ENCODE measurements around the gene PEX7.
"Not testable (repeated sequence)": the region's sequence is repeated elsewhere in the genome, so short reads cannot be mapped to it uniquely, and the experiment has no call there.

PEX7 gene

GRCh38 chr6:136846477-136846876, 24.1 kb downstream of the PEX7 start:
- DNase-seq = not testable (repeated sequence)

GRCh38 chr6:136849979-136850563, 27.7 kb downstream of the PEX7 start:
- not testable (repeated sequence) for DNase-seq

- DNase-seq = no peak
Observed at GRCh38 chr6:136859430-136859829, 37.0 kb downstream of the PEX7 start.

GRCh38 chr6:136860043-136860442, 37.7 kb downstream of the PEX7 start:
- DNase-seq = no peak

GRCh38 chr6:136862662-136863061, 40.3 kb downstream of the PEX7 start:
- no peak for DNase-seq

GRCh38 chr6:136863752-136864151, 41.4 kb downstream of the PEX7 start:
- no peak for DNase-seq

- no peak for DNase-seq
Observed at GRCh38 chr6:136864676-136865075, 42.3 kb downstream of the PEX7 start.

GRCh38 chr6:136866872-136867416, 44.6 kb downstream of the PEX7 start:
- DNase-seq = no peak

- DNase-seq = no peak
Observed at GRCh38 chr6:136869451-136869850, 47.1 kb downstream of the PEX7 start.

GRCh38 chr6:136873748-136874147, 51.4 kb downstream of the PEX7 start:
- DNase-seq = no peak

- not testable (repeated sequence) for DNase-seq
Observed at GRCh38 chr6:136876469-136876868, 54.1 kb downstream of the PEX7 start.

- DNase-seq = no peak
Observed at GRCh38 chr6:136880748-136881460, 58.5 kb downstream of the PEX7 start.

GRCh38 chr6:136886091-136886490, 63.7 kb downstream of the PEX7 start:
- DNase-seq = no peak

GRCh38 chr6:136887953-136888352, 65.6 kb downstream of the PEX7 start:
- no peak for DNase-seq

- peak; percentile 9 for DNase-seq
Observed at GRCh38 chr6:136889271-136890193, 67.1 kb downstream of the PEX7 start.

- no peak for DNase-seq
Observed at GRCh38 chr6:136890194-136890839, 67.9 kb downstream of the PEX7 start.

GRCh38 chr6:136890986-136891385, 68.6 kb downstream of the PEX7 start:
- DNase-seq = no peak

GRCh38 chr6:136893187-136893586, 70.8 kb downstream of the PEX7 start:
- DNase-seq = no peak

GRCh38 chr6:136895901-136896300, 73.5 kb downstream of the PEX7 start:
- DNase-seq = no peak

- no peak for DNase-seq
Observed at GRCh38 chr6:136897071-136897470, 74.7 kb downstream of the PEX7 start.

- DNase-seq = no peak
Observed at GRCh38 chr6:136901212-136901784, 78.9 kb downstream of the PEX7 start.

GRCh38 chr6:136904477-136904876, 82.1 kb downstream of the PEX7 start:
- not testable (repeated sequence) for DNase-seq

All from NCI-H510A treated with DMSO at 0.1 percent for 48 hours (cell line).